Esophagus muscularis mucosa (tissue), 3 donors: ENCODE results near the gene EIF4E.
"Not testable (repeated sequence)": the region's sequence is repeated elsewhere in the genome, so short reads cannot be mapped to it uniquely, and the experiment has no call there.

Source experiments
- POLR2AphosphoS5 ChIP-seq, 2 donors: sonication (generic); formaldehyde crosslinking; IDR thresholded peaks; one replicate each; pipeline ENCODE4 v1.6.1; 2017; ENCODE audit warnings: antibody characterized with exemption in 2 of 2
- TF ChIP-seq, protein P1 (sequence below), 3 experiments: fragments of 200-600 bp in 2 of 3; fragments of 450-650 bp in 1 of 3; sonication (generic) in 2 of 3; IDR thresholded peaks; one replicate each; pipeline ENCODE4 v1.5.1; 2017 to 2019; ENCODE audit warnings: antibody characterized with exemption in 3 of 3, mild to moderate bottlenecking in 2 of 3, moderate library complexity in 1 of 3

GRCh38 chr4:98934851-98935250, 5.9 kb upstream of the EIF4E start:
- not testable (repeated sequence) for TF ChIP-seq POLR2AphosphoS5 (IDR thresholded peaks at IDR 0.05)
- TF ChIP-seq, protein P1, sequence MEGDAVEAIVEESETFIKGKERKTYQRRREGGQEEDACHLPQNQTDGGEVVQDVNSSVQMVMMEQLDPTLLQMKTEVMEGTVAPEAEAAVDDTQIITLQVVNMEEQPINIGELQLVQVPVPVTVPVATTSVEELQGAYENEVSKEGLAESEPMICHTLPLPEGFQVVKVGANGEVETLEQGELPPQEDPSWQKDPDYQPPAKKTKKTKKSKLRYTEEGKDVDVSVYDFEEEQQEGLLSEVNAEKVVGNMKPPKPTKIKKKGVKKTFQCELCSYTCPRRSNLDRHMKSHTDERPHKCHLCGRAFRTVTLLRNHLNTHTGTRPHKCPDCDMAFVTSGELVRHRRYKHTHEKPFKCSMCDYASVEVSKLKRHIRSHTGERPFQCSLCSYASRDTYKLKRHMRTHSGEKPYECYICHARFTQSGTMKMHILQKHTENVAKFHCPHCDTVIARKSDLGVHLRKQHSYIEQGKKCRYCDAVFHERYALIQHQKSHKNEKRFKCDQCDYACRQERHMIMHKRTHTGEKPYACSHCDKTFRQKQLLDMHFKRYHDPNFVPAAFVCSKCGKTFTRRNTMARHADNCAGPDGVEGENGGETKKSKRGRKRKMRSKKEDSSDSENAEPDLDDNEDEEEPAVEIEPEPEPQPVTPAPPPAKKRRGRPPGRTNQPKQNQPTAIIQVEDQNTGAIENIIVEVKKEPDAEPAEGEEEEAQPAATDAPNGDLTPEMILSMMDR (IDR thresholded peaks at IDR 0.05): not testable (repeated sequence)
